ENCODE data around the gene BRD1.

GRCh38 chr22:49726022-49726681, 101.5 kb downstream of the BRD1 start:
- TF ChIP-seq CTCF (conservative IDR thresholded peaks at IDR 0.05 in 1 of 2, IDR thresholded peaks at IDR 0.05 in 1 of 2; ENCODE audit: extremely low read depth in 1 of 2, insufficient read depth in 1 of 2, low read depth in 1 of 2, low read length in 2 of 2) (no peak), EZH2 (IDR thresholded peaks at IDR 0.05; ENCODE audit: borderline replicate concordance, low read length) (no peak)
